GM21529 (cell line): ENCODE data around the gene XIRP2.

Source experiments
- ATAC-seq: cut with Tn5 transposase; IDR thresholded peaks from one replicate; pipeline ENCODE4 v1.9.1; 2021; ENCODE audit not compliant: unreplicated experiment

XIRP2 gene

DNA sequence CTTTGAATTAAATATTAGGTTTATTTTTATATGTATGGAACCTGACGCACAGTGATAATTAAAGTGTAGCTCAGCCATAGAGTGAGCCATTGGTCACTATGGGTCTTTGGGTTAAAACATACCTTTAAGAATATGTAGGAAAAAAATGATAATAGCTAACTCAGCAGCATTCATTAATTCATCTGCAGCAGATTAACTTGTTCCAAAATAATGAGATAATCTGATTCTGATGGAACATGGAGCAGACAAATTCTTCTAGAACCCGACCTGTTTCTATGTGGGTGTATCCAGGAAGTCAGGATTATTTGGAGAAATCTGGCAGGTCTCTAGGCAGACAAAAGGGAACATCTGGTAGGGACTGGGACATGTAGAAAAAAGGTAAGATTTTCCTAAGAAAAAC is at the start of gene XIRP2:
Gene XIRP2, plus strand, starts transcription at position 301 of the 400 bp plus-strand sequence. CDS start 15,003 bp downstream, outside the sequence.
- no peak for ATAC-seq

GRCh38 chr2:166841152-166841551 is 47.1 kb upstream of the XIRP2 start:
- ATAC-seq = no peak

- ATAC-seq = no peak
These were observed 46.6 kb upstream of the XIRP2 start for GRCh38 chr2:166841679-166842078.

DNA sequence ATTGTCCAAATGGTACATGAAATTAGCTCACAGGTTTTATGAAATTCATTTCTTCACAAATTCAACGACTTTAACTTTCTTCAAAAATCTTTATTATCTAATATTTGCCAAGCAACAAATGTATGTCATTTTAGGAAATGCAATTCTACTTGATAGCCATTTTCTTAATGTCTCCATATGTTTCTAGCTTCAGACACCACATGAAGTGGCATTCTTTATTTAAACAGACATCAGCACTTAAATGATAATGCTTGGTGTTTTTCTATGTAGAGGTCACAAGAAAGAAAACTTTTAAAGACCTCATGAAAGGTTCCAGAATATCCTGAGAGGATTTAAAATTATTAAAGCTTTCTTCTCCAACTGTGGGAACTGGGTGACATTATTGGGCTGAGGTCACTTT is 44.2 kb upstream of the XIRP2 start:
- ATAC-seq = no peak

DNA sequence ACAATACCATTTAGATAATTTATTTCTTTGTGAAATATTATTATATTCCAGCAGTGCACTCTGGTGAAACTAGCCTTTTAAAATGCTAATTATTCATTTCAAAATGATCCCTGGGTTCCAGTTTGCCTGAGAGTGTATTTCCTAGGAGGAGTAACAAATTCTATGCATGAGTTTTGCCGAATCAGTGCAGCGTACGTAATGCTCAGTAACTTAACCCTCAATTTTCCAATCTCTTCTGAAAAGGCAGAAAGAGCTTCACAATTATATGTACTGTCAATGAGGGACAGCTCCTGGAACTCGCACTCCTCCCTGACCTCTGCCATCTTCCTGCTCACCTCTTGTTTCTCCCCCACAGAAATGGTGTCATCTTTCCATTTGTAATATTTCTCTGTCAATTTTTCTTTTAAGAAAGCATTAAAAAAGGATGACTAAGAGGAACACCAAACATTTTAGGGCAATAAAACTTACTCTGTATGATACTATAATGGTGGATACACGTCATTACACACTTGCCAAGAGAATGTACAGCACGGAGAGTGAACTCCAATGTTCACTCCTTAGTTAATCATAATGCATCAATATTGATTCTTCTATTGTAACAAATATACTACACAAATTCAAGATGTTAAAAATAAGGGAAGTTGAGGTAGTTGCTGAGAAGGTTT is 25.7 kb upstream of the XIRP2 start:
- ATAC-seq = no peak

GRCh38 chr2:166867874-166868514 is 20.3 kb upstream of the XIRP2 start:
- no peak for ATAC-seq

- no peak for ATAC-seq
These were observed 17.9 kb upstream of the XIRP2 start for GRCh38 chr2:166870346-166870745.

- ATAC-seq = no peak
These were observed 7.1 kb upstream of the XIRP2 start for GRCh38 chr2:166881177-166881576.

GRCh38 chr2:166882851-166883250 is 5.4 kb upstream of the XIRP2 start:
- ATAC-seq = no peak

DNA sequence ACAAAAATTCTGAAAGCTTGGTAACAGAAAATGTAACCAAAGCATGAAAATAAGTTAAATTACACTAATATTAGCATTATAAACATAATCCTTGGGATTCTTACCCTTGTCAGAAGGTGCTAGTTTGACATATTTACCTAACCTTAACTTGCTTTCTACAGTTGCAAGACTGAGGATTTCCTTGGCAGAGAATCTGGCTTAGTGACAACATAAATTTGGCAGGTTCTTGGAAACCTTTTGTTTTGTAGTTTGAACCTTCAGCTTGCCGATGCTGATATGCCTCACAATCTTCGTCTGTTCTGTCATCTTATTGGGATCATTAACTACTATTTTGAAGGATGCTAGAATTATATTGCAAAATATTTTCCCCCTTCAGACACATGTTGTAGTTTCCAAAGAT is 3.4 kb downstream of the XIRP2 start:
- no peak for ATAC-seq

DNA sequence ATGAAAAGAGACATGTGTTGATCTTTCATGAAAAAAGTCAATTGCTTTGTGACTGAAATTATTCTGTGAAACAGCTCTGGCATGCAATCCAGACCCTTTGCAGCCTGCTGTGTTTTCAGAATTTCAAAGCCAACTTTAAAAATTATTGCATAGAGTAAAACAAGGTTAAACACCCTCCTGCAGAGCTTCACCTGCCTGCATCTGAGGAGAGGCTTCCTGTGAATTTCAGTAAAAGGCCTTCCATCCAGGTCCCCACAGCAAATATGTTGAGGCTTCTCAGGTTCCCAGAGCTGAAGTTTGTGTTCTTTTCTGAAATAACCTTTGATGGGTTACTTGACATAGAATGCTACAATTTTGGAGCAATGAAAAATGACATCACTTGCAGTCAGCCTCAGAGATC is 4.1 kb downstream of the XIRP2 start:
- no peak for ATAC-seq

- ATAC-seq = no peak
These were observed 7.0 kb downstream of the XIRP2 start for GRCh38 chr2:166895243-166895642.

GRCh38 chr2:166897666-166898065 is 9.4 kb downstream of the XIRP2 start:
- no peak for ATAC-seq

DNA sequence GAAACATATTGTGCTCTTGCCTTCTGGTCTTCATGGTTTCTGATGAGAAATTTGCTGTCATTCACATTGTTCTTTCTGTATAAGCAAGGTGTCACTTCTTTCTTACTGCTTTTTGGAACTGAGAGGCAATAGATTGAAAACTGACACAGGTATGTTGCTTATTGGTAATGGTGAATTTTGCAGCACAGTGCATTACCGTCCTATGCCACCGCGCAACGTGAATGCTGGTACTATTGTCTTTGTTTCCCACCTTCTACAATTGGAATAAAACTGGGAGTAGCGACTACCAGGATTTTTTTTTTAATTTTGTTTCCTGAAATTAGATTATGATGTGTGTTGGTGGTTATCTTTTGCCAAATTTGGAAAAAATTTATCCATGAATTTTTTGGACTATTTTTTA is 11.4 kb downstream of the XIRP2 start:
- no peak for ATAC-seq

- no peak for ATAC-seq
These were observed 12.4 kb downstream of the XIRP2 start for GRCh38 chr2:166900700-166901099.

- ATAC-seq = no peak
These were observed 13.1 kb downstream of the XIRP2 start for GRCh38 chr2:166901336-166901735.

GRCh38 chr2:166916987-166917386 is 28.7 kb downstream of the XIRP2 start:
- ATAC-seq = no peak

- no peak for ATAC-seq
These were observed 29.1 kb downstream of the XIRP2 start for GRCh38 chr2:166917415-166917814.

- ATAC-seq = no peak
These were observed 33.1 kb downstream of the XIRP2 start for GRCh38 chr2:166921261-166921896.

GRCh38 chr2:166924967-166925366 is 36.7 kb downstream of the XIRP2 start:
- ATAC-seq = no peak

GRCh38 chr2:166926657-166927056 is 38.4 kb downstream of the XIRP2 start:
- no peak for ATAC-seq

DNA sequence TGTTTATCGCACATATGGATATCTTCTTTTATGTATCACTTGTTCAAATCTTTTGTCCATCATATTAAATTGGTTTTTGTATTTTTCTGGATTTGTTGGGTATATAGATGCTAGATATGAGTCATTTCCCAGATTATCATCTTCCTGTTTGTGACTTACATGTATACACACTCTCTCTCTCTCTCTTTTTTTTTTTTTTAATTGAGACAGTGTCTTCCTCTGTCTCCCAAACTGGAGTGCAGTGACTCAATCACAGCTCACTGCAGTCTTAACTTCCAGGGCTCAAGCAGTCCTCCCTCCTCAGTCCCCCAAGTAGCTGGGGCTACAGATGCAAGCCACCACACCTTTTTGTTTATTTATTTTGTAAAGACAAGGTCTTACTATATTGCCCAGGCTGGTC is 43.8 kb downstream of the XIRP2 start:
- no peak for ATAC-seq
